Body of pancreas (tissue), 4 donors: Measurements from ENCODE around the gene LASP1NB.

Source experiments
- CTCF ChIP-seq, 7 experiments: fragments of 450-650 bp in 4 of 7; fragments of 200-600 bp in 3 of 7; sonication (generic) in 3 of 7; IDR thresholded peaks; one replicate each; pipeline ENCODE4 v1.5.1; 2016 to 2019; ENCODE audit warnings: antibody characterized with exemption in 7 of 7
- POLR2A ChIP-seq, 3 donors: fragments of 450-650 bp; IDR thresholded peaks; one replicate each; pipeline ENCODE4 v1.6.1; 2016; ENCODE audit warnings: antibody characterized with exemption in 3 of 3, mild to moderate bottlenecking in 2 of 3

DNA sequence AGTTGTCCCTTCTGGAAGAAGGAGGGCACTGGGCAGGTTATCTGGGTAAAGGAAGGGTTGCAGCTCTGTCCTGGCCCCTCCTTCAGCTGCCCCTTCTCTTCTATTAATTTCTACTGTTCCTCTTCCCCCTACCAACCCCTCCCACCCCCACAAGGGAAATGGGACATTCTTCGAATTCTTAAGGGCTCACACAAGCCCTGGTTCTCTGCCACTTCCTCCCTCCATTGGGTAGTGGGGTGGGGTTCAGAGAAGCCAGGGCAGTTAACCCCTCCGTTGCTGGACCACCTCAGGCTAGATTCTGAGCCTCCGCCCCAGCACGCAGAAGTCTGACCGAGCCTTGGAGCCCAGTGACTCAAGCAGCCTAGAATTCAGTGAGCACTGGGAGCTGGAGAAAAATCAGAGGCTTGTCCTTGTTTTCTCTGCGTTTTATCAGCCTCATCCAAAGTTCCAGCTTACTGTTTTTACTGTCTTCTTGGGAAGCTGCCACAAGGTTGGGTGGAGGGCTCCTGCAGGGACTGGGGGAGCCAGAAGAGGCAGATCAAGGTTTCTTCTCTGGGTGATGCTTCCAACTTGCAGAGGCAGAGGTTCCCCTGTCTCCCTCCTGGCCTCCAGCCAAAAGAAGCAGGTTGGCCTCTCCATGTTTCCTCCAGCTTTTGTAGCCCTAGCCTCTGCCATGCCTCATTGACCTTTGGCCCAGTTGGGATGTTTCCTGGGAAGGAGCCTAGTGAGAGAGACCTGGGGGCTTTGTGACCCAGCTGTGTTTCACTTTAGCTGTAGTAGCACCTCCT, 45.3 kb upstream of the LASP1NB start:
- TF ChIP-seq CTCF (IDR thresholded peaks at IDR 0.05), result no peak
- peak in 1 of 3 donors; percentile 32 for TF ChIP-seq POLR2A (IDR thresholded peaks at IDR 0.05)
